Testis (tissue), 3 donors: ENCODE measurements around the gene CLK2. TPM values are rescaled to one million over a fixed set of nuclear protein-coding genes. Genes with fewer than 3 reads are reported as not detected.
"Not testable (repeated sequence)": the region's sequence is repeated elsewhere in the genome, so short reads cannot be mapped to it uniquely, and the experiment has no call there.

Experiments used
- DNase-seq: peaks from one replicate; pipeline ENCODE4 v3.0.0-alpha.2; 2019
- H3K27ac ChIP-seq, 2 donors: fragments of 200-600 bp; sonication (generic); one replicate each; pipeline ENCODE4 v1.5.1; 2019
- H3K27me3 ChIP-seq: fragments of 200-600 bp; sonication (generic); one replicate; pipeline ENCODE4 v1.5.1; 2019
- H3K36me3 ChIP-seq: fragments of 200-600 bp; sonication (generic); one replicate; pipeline ENCODE4 v1.5.1; 2017; ENCODE audit warnings: low read depth; ENCODE audit errors: missing control alignments
- H3K4me1 ChIP-seq: fragments of 200-600 bp; sonication (generic); one replicate; pipeline ENCODE4 v1.5.1; 2019
- H3K4me3 ChIP-seq, 2 donors: fragments of 200-600 bp; sonication (generic); one replicate each; pipeline ENCODE4 v1.5.1; 2017 to 2019
- H3K9me3 ChIP-seq: fragments of 200-600 bp; sonication (generic); one replicate; pipeline ENCODE4 v1.5.1; 2017
- POLR2A ChIP-seq: fragments of 450-650 bp; IDR thresholded peaks from one replicate; pipeline ENCODE4 v1.6.1; 2017; ENCODE audit warnings: antibody characterized with exemption, mild to moderate bottlenecking, moderate library complexity
- WGBS, 2 donors: methylation state at CpG; one replicate each; pipeline ENCODE4 v1.1.5; 2018; 5-methylcytosine and 5-hydroxymethylcytosine counted together
- intact Hi-C: fragments of 100-400 bp; cut with DNase I; formaldehyde crosslinking; loops from one replicate; pipeline ENCODE4 v1.15.1; 2023; ENCODE audit warnings: low total_unique reads
- polyA plus RNA-seq: library from polyadenylated mRNA; stranded (reverse); fragments of 350-450 nt; fragmentation: Illumina TruSeq; extraction: RNeasy Lipid Tissue Mini Kit (QIAGEN cat#74804); gene quantifications from one replicate; pipeline ENCODE4 v1.2.3, GENCODE V29; 2014; ENCODE audit warnings: low read depth, low replicate concordance; ENCODE audit not compliant: insufficient read depth
- total RNA-seq, 2 donors: library from RNA; depleted of rRNA; stranded (reverse); fragments of >200 nt; gene quantifications; one replicate each; pipeline ENCODE4 v1.2.3, GENCODE V29; 2016
- TF ChIP-seq, protein P1 (sequence below), 3 experiments: fragments of 450-650 bp in 2 of 3; fragments of 200-600 bp in 1 of 3; sonication (generic) in 1 of 3; IDR thresholded peaks; one replicate each; pipeline ENCODE4 v1.5.1; 2016 to 2019; ENCODE audit warnings: antibody characterized with exemption in 3 of 3, mild to moderate bottlenecking in 2 of 3, moderate library complexity in 1 of 3

CLK2 gene
- total and polyA plus RNA-seq, 3 donors from 2014 or later, result 37.0 to 54.1 (median 52.8) TPM

DNA sequence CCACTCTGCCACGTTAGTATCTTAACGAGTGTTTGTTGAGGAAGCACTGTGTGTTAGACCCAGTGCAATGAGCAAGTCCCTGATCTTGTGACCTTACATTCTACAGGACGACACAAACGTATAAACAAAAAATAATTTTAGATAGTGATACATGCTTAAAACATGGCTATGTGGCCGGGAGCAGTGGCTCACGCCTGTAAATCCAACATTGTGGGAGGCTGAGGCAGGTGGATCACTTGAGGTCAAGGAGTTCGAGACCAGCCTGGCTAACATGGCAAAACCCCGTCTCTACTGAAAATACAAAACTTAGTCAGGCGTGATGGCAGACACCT is 45.2 kb downstream of the CLK2 start:
- Histone ChIP-seq H3K9me3 (no peaks in the 10 kb centered on the region), H3K27me3 (no peaks in the 10 kb centered on the region), H3K4me3 (peak overlapping the region; percentile 38 to 88), H3K27ac (peak overlapping the region; percentile 52 to 81), H3K4me1 (peaks cover 13% of the 10 kb centered on the region), H3K36me3 (no peaks in the 10 kb centered on the region)
- WGBS, 2 donors, result 44 to 46% methylated on average over 9 of the region's 9 CpGs
- intact Hi-C loops, result no loop called here
- no peak for DNase-seq
- TF ChIP-seq, protein P1, sequence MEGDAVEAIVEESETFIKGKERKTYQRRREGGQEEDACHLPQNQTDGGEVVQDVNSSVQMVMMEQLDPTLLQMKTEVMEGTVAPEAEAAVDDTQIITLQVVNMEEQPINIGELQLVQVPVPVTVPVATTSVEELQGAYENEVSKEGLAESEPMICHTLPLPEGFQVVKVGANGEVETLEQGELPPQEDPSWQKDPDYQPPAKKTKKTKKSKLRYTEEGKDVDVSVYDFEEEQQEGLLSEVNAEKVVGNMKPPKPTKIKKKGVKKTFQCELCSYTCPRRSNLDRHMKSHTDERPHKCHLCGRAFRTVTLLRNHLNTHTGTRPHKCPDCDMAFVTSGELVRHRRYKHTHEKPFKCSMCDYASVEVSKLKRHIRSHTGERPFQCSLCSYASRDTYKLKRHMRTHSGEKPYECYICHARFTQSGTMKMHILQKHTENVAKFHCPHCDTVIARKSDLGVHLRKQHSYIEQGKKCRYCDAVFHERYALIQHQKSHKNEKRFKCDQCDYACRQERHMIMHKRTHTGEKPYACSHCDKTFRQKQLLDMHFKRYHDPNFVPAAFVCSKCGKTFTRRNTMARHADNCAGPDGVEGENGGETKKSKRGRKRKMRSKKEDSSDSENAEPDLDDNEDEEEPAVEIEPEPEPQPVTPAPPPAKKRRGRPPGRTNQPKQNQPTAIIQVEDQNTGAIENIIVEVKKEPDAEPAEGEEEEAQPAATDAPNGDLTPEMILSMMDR (IDR thresholded peaks at IDR 0.05), result no peak
- no peak for TF ChIP-seq POLR2A

DNA sequence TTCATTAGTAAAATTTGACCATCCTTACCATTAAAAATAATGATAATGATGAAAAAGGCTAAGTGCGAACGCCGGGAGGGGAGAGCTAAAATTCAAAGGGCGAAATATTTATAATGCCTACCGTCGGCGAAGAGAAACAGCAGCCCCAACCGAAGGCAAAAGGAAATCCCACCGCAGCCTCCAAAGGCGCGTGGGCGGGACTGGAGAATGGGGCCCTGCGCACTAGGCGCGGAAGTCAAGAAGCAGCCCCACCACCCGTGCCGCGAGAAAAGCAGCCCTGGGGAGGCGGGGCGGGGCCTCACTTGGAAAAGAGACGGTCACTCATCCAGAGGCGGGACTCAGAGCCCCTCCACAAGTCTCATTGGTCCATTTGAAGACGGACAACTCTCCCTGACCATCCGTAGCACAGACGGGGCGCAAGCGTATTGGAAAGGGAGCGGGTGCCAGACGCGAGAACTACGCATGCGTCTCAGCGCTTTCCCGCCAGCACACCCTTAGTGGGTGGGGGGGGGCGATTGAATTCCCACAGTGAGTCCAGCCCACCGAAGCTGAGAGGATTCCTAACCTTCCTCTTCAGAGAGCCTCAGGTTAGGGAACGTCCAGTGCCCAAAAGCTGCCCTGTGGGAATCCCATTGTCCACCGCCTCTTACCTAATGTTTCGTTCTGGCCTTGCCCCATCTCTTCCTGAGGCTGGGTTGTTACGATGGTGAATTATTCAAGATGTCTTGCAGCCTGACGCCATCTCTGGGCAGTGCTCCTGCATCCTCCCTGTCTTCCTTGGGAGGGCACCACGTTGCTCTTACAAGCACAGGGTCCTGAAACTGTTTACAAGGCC is 45.8 kb downstream of the CLK2 start:
- peaks cover 10% of the 10 kb centered on the region for H3K4me1 ChIP-seq
- no peaks in the 10 kb centered on the region for H3K9me3 ChIP-seq
- H3K27ac ChIP-seq, result peak overlapping the region; percentile 65 to 86
- WGBS, 2 donors, result 0 to 1% methylated on average over 17 to 42 of the region's 42 CpGs
- no peaks in the 10 kb centered on the region for H3K36me3 ChIP-seq
- TF ChIP-seq POLR2A, result no peak
- TF ChIP-seq, protein P1 (IDR thresholded peaks at IDR 0.05), result peak in 1 of 3 experiments; percentile 21
- H3K27me3 ChIP-seq, result no peaks in the 10 kb centered on the region
- H3K4me3 ChIP-seq, result peak overlapping the region; percentile 61 to 88
- DNase-seq, result peak; percentile 99
- intact Hi-C loops, result no loop called here

GRCh38 chr1:155226910-155227260 is 46.4 kb downstream of the CLK2 start:
- 0 to 1% methylated on average over 19 of the region's 19 CpGs for WGBS, 2 donors
- no peak for TF ChIP-seq POLR2A
- TF ChIP-seq, protein P1 (IDR thresholded peaks at IDR 0.05), result no peak
- Histone ChIP-seq H3K36me3 (no peaks in the 10 kb centered on the region), H3K9me3 (no peaks in the 10 kb centered on the region), H3K27ac (peak overlapping the region; percentile 65 to 86), H3K27me3 (no peaks in the 10 kb centered on the region), H3K4me3 (peak overlapping the region; percentile 61 to 88), H3K4me1 (peaks cover 9% of the 10 kb centered on the region)
- intact Hi-C loops, result no loop called here
- peak; percentile 48 for DNase-seq

GRCh38 chr1:155226188-155226909 is 47.0 kb downstream of the CLK2 start:
- no peak for TF ChIP-seq POLR2A
- TF ChIP-seq, protein P1 (IDR thresholded peaks at IDR 0.05), result peak; percentile 27 to 35 (median 32)
- no peaks in the 10 kb centered on the region for H3K9me3 ChIP-seq
- H3K27ac ChIP-seq, result peak overlapping the region; percentile 65 to 86
- H3K4me1 ChIP-seq, result peaks cover 9% of the 10 kb centered on the region
- intact Hi-C loops, result no loop called here
- peak; percentile 80 for DNase-seq
- 1% methylated on average over 7 of the region's 7 CpGs for WGBS, 2 donors
- peak overlapping the region; percentile 61 to 88 for H3K4me3 ChIP-seq
- no peaks in the 10 kb centered on the region for H3K36me3 ChIP-seq
- no peaks in the 10 kb centered on the region for H3K27me3 ChIP-seq

GRCh38 chr1:155225404-155225759 is 47.9 kb downstream of the CLK2 start:
- DNase-seq, H3K9me3 ChIP-seq, intact Hi-C loops, H3K27me3 ChIP-seq, H3K27ac ChIP-seq, H3K4me1 ChIP-seq, H3K4me3 ChIP-seq, H3K36me3 ChIP-seq: not testable (repeated sequence)
- WGBS, 2 donors, result 93 to 95% methylated on average over 8 of the region's 8 CpGs
